Mesothelial cell of epicardium (in vitro differentiated cells): ENCODE data around the gene AK3. TPM values are rescaled to one million over a fixed set of nuclear protein-coding genes. Genes with fewer than 3 reads are reported as not detected.

Experiments used
- DNase-seq, 2 experiments: peaks; one replicate each; pipeline ENCODE4 v3.0.0; 2021; ENCODE audit warnings: low spot score in 2 of 2; ENCODE audit not compliant: unreplicated experiment in 2 of 2
- H3K27ac Mint-ChIP-seq: 2 replicates; pipeline ENCODE4 v1.8.0; 2021; ENCODE audit warnings: mixed read lengths
- H3K27me3 Mint-ChIP-seq: 2 replicates; pipeline ENCODE4 v1.8.0; 2021; ENCODE audit warnings: low read depth, mixed read lengths
- H3K36me3 Mint-ChIP-seq: 2 replicates; pipeline ENCODE4 v1.8.0; 2021; ENCODE audit warnings: mixed read lengths
- H3K4me1 Mint-ChIP-seq: 2 replicates; pipeline ENCODE4 v1.8.0; 2021; ENCODE audit warnings: mixed read lengths
- H3K4me3 Mint-ChIP-seq: 2 replicates; pipeline ENCODE4 v1.8.0; 2021; ENCODE audit warnings: mild to moderate bottlenecking, moderate library complexity, mixed read lengths
- H3K9me3 Mint-ChIP-seq: 2 replicates; pipeline ENCODE4 v1.8.0; 2021; ENCODE audit warnings: mixed read lengths
- CTCF ChIP-seq: fragments of 200-600 bp; sonication (generic); IDR thresholded peaks from one replicate; pipeline ENCODE4 v1.5.0; 2021; ENCODE audit warnings: antibody characterized with exemption; ENCODE audit not compliant: unreplicated experiment
- total RNA-seq: library from RNA; stranded (reverse); gene quantifications from 3 replicates; pipeline ENCODE4 v1.2.1, GENCODE V29; 2021

The AK3 gene
- total RNA-seq, 1 donor from 2014 or later: 57.2 TPM

- no peak for TF ChIP-seq CTCF
- Mint-ChIP-seq H3K9me3 (no peaks in the 10 kb centered on the region), H3K27ac (peak overlapping the region; percentile 54), H3K36me3 (no peaks in the 10 kb centered on the region), H3K4me1 (peaks cover 26% of the 10 kb centered on the region), H3K27me3 (no peaks in the 10 kb centered on the region), H3K4me3 (peak overlapping the region; percentile 3)
- no peak for DNase-seq
These were observed 2.3 kb upstream of the AK3 start for GRCh38 chr9:4743131-4743875.

GRCh38 chr9:4742246-4742645 is 1.2 kb upstream of the AK3 start:
- H3K4me1 Mint-ChIP-seq: peaks cover 28% of the 10 kb centered on the region
- DNase-seq: no peak
- no peaks in the 10 kb centered on the region for H3K9me3 Mint-ChIP-seq
- no peaks in the 10 kb centered on the region for H3K36me3 Mint-ChIP-seq
- TF ChIP-seq CTCF: no peak
- H3K27ac Mint-ChIP-seq: peak overlapping the region; percentile 87
- peak overlapping the region; percentile 80 for H3K4me3 Mint-ChIP-seq
- no peaks in the 10 kb centered on the region for H3K27me3 Mint-ChIP-seq

- Mint-ChIP-seq H3K27ac (peak overlapping the region; percentile 87), H3K4me1 (peaks cover 28% of the 10 kb centered on the region), H3K9me3 (no peaks in the 10 kb centered on the region), H3K27me3 (no peaks in the 10 kb centered on the region), H3K4me3 (peak overlapping the region; percentile 80), H3K36me3 (no peaks in the 10 kb centered on the region)
- TF ChIP-seq CTCF: no peak
- DNase-seq: peak in 1 of 2 experiments; percentile 47
These were observed 525 bp upstream of the AK3 start for GRCh38 chr9:4741365-4742089.

GRCh38 chr9:4740388-4740637 is 689 bp downstream of the AK3 start:
- Mint-ChIP-seq H3K27me3 (no peaks in the 10 kb centered on the region), H3K4me1 (peaks cover 28% of the 10 kb centered on the region), H3K27ac (peak overlapping the region; percentile 92), H3K36me3 (no peaks in the 10 kb centered on the region), H3K9me3 (no peaks in the 10 kb centered on the region), H3K4me3 (peak overlapping the region; percentile 80)
- no peak for TF ChIP-seq CTCF
- DNase-seq: no peak

GRCh38 chr9:4739587-4740387 is 1.2 kb downstream of the AK3 start:
- Mint-ChIP-seq H3K9me3 (no peaks in the 10 kb centered on the region), H3K27me3 (no peaks in the 10 kb centered on the region), H3K27ac (peak overlapping the region; percentile 92), H3K4me3 (peak overlapping the region; percentile 80), H3K4me1 (peaks cover 28% of the 10 kb centered on the region), H3K36me3 (peaks cover under 1% of the 10 kb centered on the region)
- TF ChIP-seq CTCF: no peak
- no peak for DNase-seq
